K562 treated with DMSO at 1 percent for 24 hours (cell line): Measurements from ENCODE around the gene VENTX. TPM values are rescaled to one million over a fixed set of nuclear protein-coding genes. Genes with fewer than 3 reads are reported as not detected.

Experiments
- total RNA-seq: library from RNA; unstranded; fragments of 300-600 nt; gene quantifications from 2 replicates; pipeline ENCODE4 v1.2.3, GENCODE V29; 2022; ENCODE audit warnings: low read depth; ENCODE audit not compliant: insufficient read depth

Gene VENTX, protein sequence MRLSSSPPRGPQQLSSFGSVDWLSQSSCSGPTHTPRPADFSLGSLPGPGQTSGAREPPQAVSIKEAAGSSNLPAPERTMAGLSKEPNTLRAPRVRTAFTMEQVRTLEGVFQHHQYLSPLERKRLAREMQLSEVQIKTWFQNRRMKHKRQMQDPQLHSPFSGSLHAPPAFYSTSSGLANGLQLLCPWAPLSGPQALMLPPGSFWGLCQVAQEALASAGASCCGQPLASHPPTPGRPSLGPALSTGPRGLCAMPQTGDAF
- total RNA-seq: 1.3 and 1.5 TPM in 2 replicates

DNA sequence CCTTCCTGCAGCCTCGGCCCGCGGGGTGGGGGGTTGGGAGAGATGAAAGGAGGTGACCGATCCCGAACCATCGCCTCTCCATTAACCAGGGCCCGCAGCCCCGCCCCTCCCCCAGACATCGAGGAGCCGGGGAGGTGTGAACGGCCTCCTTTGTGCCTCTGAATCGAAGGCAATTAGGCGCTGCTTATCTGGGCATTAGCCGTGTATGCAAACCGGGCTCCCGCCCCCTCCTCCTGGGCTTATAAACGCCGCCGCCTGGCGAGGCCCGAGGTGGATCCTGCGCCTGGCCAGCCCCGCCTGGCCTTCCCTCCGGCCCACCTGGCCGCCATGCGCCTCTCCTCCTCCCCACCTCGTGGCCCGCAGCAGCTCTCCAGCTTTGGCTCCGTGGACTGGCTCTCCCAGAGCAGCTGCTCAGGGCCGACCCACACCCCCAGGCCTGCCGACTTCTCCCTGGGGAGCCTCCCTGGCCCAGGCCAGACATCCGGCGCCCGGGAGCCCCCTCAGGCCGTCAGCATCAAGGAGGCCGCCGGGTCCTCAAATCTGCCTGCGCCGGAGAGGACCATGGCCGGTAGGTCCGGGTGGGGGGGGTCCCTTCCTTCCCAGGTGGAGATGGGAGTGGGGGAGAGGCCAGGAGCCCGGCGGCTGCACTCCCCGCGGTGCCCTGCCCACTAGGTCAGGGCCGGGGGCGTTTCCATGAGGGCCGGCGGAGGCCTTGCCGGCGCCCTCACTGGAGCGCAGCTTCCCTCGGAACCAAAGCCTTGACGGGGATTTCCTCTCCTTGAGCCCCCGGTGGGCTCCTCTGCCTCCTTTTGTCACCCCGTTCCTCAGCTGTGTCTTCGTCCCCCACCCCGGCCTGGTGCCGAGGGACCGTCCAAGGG is at the start of gene VENTX:
TSS of gene VENTX (plus strand) at position 268 of the 878 bp plus-strand sequence. CDS start at position 328, 60 bp downstream.

DNA sequence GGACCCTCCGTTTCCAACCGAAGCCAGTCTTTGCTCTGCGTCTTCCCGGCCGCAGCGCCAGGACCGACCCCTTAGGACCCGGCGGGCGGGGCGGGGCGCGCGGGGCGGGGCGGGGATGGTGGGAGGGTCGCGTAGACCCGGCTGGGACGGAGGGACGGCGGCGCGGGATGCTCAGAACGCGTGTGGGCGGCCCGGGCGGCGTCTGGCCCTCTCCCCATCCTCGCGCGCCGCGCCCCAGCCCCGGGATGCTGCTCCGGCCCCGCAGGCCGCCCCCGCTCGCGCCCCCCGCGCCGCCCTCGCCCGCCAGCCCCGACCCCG is 7.7 kb upstream of the VENTX start, which contains the start of gene UTF1:
TSS of gene UTF1 (plus strand) at position 174 of the 318 bp plus-strand sequence. CDS start at position 246, 72 bp downstream.

DNA sequence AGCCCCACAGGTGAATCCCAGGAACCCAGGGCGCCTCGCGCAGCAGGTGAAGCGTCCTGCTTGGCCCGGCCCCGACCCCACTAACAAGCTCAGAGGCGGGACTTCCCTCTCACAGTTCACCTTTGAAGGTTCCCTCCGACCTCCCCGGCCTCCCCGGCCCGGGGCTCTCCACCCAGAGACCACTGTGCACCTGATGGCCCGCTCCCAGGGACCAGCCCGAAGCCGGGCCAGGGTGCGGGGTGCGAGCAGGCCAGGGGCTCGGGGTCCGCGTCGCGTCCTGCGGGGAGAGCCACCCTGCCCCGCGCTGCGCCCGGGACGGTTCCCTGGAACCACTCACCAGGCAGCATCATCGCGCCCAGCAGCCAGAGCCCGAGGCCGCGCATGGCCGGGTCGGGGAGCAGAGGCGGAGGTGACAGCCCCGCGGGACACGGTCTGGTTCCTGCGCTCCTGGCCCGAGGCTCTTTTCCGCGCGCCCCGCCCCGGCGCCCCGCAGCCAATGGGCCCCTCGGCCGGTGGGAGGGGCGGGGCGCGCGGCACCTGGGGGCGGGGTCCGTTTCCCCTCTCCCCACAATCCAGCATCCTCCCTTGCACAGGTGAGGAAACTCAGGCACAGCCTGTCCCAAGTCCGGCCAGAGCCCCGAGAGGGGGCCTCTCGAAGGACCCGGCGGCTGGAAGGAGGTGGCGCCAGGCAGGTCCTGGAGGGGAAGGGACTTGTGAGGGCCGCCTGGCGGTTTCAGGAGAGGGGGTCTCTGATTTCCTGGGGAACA is 39.0 kb downstream of the VENTX start, which contains the start of gene ADAM8:
TSS of gene ADAM8 (minus strand) at position 434 of the 767 bp plus-strand sequence. CDS start at position 383, 51 bp downstream.

Other genes with a start within 250 kb of the VENTX start
- 0.25 TPM in 1 of 2 replicates, not detected in the other for gene ADGRA1, start 149.9 kb upstream of the VENTX start, total RNA-seq
- gene KNDC1, start 77.6 kb upstream of the VENTX start, total RNA-seq: 0.35 and 0.98 TPM in 2 replicates
- gene UTF1, start 7.6 kb upstream of the VENTX start, total RNA-seq: 0.36 TPM in 1 of 2 replicates, not detected in the other
- gene ADAM8, start 39.0 kb downstream of the VENTX start, total RNA-seq: 5.2 and 6.0 TPM in 2 replicates
- gene TUBGCP2, start 71.0 kb downstream of the VENTX start, total RNA-seq: 36.7 and 41.7 TPM in 2 replicates
- 46.4 and 49.4 TPM in 2 replicates for gene ZNF511, start 71.1 kb downstream of the VENTX start, total RNA-seq
- not detected in 2 replicates for gene CALY, start 99.0 kb downstream of the VENTX start, total RNA-seq
- not detected in 2 replicates for gene PRAP1, start 109.5 kb downstream of the VENTX start, total RNA-seq
- gene FUOM, start 120.2 kb downstream of the VENTX start, total RNA-seq: 14.8 and 15.0 TPM in 2 replicates
- 82.2 and 87.2 TPM in 2 replicates for gene ECHS1, start 135.5 kb downstream of the VENTX start, total RNA-seq
- 4.4 and 5.6 TPM in 2 replicates for gene PAOX, start 141.4 kb downstream of the VENTX start, total RNA-seq
- gene MTG1, start 156.3 kb downstream of the VENTX start, total RNA-seq: 20.2 and 25.7 TPM in 2 replicates
- gene SPRN, start 186.8 kb downstream of the VENTX start, total RNA-seq: 1.4 and 1.5 TPM in 2 replicates
- gene SCART1, start 216.1 kb downstream of the VENTX start, total RNA-seq: 3.2 and 4.9 TPM in 2 replicates